ENCODE measurements around the gene DLG1.

DNA sequence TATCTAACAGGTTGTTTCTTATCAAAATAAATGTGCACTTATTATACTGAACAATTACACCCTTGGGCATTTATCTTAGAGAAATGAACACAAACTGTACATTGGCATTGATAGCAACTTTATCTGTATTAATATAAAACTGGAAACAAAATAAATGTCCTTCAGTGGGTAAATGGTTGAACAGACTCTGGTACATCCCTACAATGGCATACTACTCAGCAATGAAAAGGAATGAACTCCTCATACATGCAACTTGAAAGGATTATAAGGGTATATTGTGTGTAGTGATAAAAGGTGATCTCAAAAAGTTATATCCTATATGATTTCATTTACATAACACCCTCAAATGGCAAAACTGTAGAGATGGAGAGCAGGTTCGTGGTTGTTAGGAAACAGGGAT, 23.7 kb upstream of the DLG1 start:
- TF ChIP-seq TAF1 (IDR thresholded peaks at IDR 0.05; ENCODE audit: low read depth) (no peak), EP300 (IDR thresholded peaks at IDR 0.05; ENCODE audit: borderline replicate concordance) (no peak), EGR1 (IDR thresholded peaks at IDR 0.05) (no peak), USF1 (IDR thresholded peaks at IDR 0.05) (no peak), ZBTB7A (IDR thresholded peaks at IDR 0.05; ENCODE audit: low read depth) (no peak), FOXM1 (IDR thresholded peaks at IDR 0.05; ENCODE audit: borderline replicate concordance, low read depth) (no peak), CEBPB (IDR thresholded peaks at IDR 0.05) (no peak), TCF12 (IDR thresholded peaks at IDR 0.05; ENCODE audit: low read depth) (no peak)
- TF ChIP-seq, protein P1, sequence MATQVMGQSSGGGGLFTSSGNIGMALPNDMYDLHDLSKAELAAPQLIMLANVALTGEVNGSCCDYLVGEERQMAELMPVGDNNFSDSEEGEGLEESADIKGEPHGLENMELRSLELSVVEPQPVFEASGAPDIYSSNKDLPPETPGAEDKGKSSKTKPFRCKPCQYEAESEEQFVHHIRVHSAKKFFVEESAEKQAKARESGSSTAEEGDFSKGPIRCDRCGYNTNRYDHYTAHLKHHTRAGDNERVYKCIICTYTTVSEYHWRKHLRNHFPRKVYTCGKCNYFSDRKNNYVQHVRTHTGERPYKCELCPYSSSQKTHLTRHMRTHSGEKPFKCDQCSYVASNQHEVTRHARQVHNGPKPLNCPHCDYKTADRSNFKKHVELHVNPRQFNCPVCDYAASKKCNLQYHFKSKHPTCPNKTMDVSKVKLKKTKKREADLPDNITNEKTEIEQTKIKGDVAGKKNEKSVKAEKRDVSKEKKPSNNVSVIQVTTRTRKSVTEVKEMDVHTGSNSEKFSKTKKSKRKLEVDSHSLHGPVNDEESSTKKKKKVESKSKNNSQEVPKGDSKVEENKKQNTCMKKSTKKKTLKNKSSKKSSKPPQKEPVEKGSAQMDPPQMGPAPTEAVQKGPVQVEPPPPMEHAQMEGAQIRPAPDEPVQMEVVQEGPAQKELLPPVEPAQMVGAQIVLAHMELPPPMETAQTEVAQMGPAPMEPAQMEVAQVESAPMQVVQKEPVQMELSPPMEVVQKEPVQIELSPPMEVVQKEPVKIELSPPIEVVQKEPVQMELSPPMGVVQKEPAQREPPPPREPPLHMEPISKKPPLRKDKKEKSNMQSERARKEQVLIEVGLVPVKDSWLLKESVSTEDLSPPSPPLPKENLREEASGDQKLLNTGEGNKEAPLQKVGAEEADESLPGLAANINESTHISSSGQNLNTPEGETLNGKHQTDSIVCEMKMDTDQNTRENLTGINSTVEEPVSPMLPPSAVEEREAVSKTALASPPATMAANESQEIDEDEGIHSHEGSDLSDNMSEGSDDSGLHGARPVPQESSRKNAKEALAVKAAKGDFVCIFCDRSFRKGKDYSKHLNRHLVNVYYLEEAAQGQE (IDR thresholded peaks at IDR 0.05; ENCODE audit: low read depth): no peak
- TF ChIP-seq, protein P2, sequence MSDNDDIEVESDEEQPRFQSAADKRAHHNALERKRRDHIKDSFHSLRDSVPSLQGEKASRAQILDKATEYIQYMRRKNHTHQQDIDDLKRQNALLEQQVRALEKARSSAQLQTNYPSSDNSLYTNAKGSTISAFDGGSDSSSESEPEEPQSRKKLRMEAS (IDR thresholded peaks at IDR 0.05): no peak
